H9 (cell line): ENCODE data around the gene GGT6. TPM values are rescaled to one million over a fixed set of nuclear protein-coding genes. Genes with fewer than 3 reads are reported as not detected.
A peak's percentile ranks its signal among the peaks of the same experiment; 100 is the strongest.

Experiments
- DNase-seq: peaks from one replicate; pipeline ENCODE4 v3.0.0-alpha.2; 2017
- H2AFZ ChIP-seq: one replicate; pipeline ENCODE4 v1.6.1; 2013; ENCODE audit warnings: mild to moderate bottlenecking, low read length, control low read depth, moderate library complexity
- H2AK5ac ChIP-seq: 2 replicates; pipeline ENCODE4 v1.6.1; 2013; ENCODE audit warnings: low read length, control low read depth, mixed read lengths; ENCODE audit not compliant: insufficient read length
- H2BK120ac ChIP-seq: one replicate; pipeline ENCODE4 v1.6.1; 2013; ENCODE audit warnings: low read depth, mild to moderate bottlenecking, low read length, control low read depth, inconsistent platforms; ENCODE audit not compliant: poor library complexity, severe bottlenecking
- H2BK12ac ChIP-seq: 2 replicates; pipeline ENCODE4 v1.6.1; 2013; ENCODE audit warnings: low read length, control low read depth, mixed read lengths, low read depth; ENCODE audit not compliant: insufficient read length
- H2BK15ac ChIP-seq: 2 replicates; pipeline ENCODE4 v1.6.1; 2013; ENCODE audit warnings: low read depth, low read length, control low read depth
- H2BK20ac ChIP-seq: one replicate; pipeline ENCODE4 v1.6.1; 2013; ENCODE audit warnings: low read depth, mild to moderate bottlenecking, low read length, control low read depth, inconsistent platforms; ENCODE audit not compliant: poor library complexity, severe bottlenecking
- H2BK5ac ChIP-seq: 2 replicates; pipeline ENCODE4 v1.6.1; 2013; ENCODE audit warnings: low read length, control low read depth, mixed read lengths; ENCODE audit not compliant: insufficient read length
- H3K14ac ChIP-seq: 2 replicates; pipeline ENCODE4 v1.6.1; 2013; ENCODE audit warnings: low read length, control low read depth; ENCODE audit not compliant: insufficient read depth
- H3K18ac ChIP-seq: 2 replicates; pipeline ENCODE4 v1.6.1; 2013; ENCODE audit warnings: low read depth, mild to moderate bottlenecking, mixed read lengths, low read length, control low read depth; ENCODE audit not compliant: insufficient read length
- H3K23ac ChIP-seq: 2 replicates; pipeline ENCODE4 v1.6.1; 2013; ENCODE audit warnings: low read length, control low read depth, mixed read lengths, low read depth; ENCODE audit not compliant: insufficient read length
- H3K23me2 ChIP-seq: 2 replicates; pipeline ENCODE4 v1.6.1; 2013; ENCODE audit warnings: low read depth, mild to moderate bottlenecking, mixed read lengths, low read length, control low read depth; ENCODE audit not compliant: insufficient read length, poor library complexity, severe bottlenecking
- H3K27ac ChIP-seq: 2 replicates; pipeline ENCODE4 v1.5.1; 2013; ENCODE audit warnings: low read length, control low read depth, mixed read lengths, low read depth; ENCODE audit not compliant: insufficient read length
- H3K27me3 ChIP-seq: 2 replicates; pipeline ENCODE4 v1.6.1; 2013; ENCODE audit warnings: low read length, control low read depth, inconsistent platforms; ENCODE audit not compliant: insufficient read depth
- H3K4ac ChIP-seq: 2 replicates; pipeline ENCODE4 v1.6.1; 2013; ENCODE audit warnings: low read depth, mild to moderate bottlenecking, control low read depth, inconsistent platforms, low read length, moderate library complexity
- H3K4me1 ChIP-seq: 2 replicates; pipeline ENCODE4 v1.6.1; 2013; ENCODE audit warnings: low read length, control low read depth, inconsistent platforms; ENCODE audit not compliant: insufficient read depth
- H3K4me2 ChIP-seq: 2 replicates; pipeline ENCODE4 v1.6.1; 2013; ENCODE audit warnings: low read length, control low read depth, mixed read lengths; ENCODE audit not compliant: insufficient read length, insufficient read depth
- H3K56ac ChIP-seq: 2 replicates; pipeline ENCODE4 v1.6.1; 2013; ENCODE audit warnings: low read depth, mild to moderate bottlenecking, mixed read lengths, low read length, control low read depth; ENCODE audit not compliant: insufficient read length
- H3K79me1 ChIP-seq: 2 replicates; pipeline ENCODE4 v1.6.1; 2013; ENCODE audit warnings: low read depth, mild to moderate bottlenecking, moderate library complexity, low read length, control low read depth, inconsistent platforms; ENCODE audit not compliant: insufficient read depth, poor library complexity, severe bottlenecking
- H3K79me2 ChIP-seq: 2 replicates; pipeline ENCODE4 v1.6.1; 2013; ENCODE audit warnings: low read length, control low read depth, inconsistent platforms; ENCODE audit not compliant: insufficient read depth
- H3K9ac ChIP-seq: 2 replicates; pipeline ENCODE4 v1.6.1; 2013; ENCODE audit warnings: low read length, control low read depth, mixed read lengths; ENCODE audit not compliant: insufficient read length; ENCODE audit errors: extremely low read depth
- H3K9me3 ChIP-seq: one replicate; pipeline ENCODE4 v1.6.1; 2013; ENCODE audit warnings: low read depth, low read length, inconsistent platforms; ENCODE audit not compliant: control insufficient read depth
- H3T11ph ChIP-seq: one replicate; pipeline ENCODE4 v1.6.1; 2013; ENCODE audit warnings: mild to moderate bottlenecking, low read length, control low read depth, inconsistent platforms
- H4K20me1 ChIP-seq: one replicate; pipeline ENCODE4 v1.6.1; 2013; ENCODE audit not compliant: control insufficient read depth, insufficient read length, insufficient read depth
- H4K5ac ChIP-seq: 2 replicates; pipeline ENCODE4 v1.6.1; 2013; ENCODE audit warnings: low read depth, mild to moderate bottlenecking, mixed read lengths, low read length, control low read depth; ENCODE audit not compliant: insufficient read length
- H4K8ac ChIP-seq: replicated peaks from 2 replicates; pipeline ENCODE4 v1.6.1; 2013; ENCODE audit warnings: low read length, control low read depth, mixed read lengths, low read depth; ENCODE audit not compliant: insufficient read length
- H4K91ac ChIP-seq: 2 replicates; pipeline ENCODE4 v1.6.1; 2013; ENCODE audit warnings: low read depth, mild to moderate bottlenecking, moderate library complexity, mixed read lengths, low read length, control low read depth; ENCODE audit not compliant: insufficient read length
- H3K27ac Mint-ChIP-seq, 3 experiments: 2 replicates in 2 of 3; 3 replicates in 1 of 3; pipeline ENCODE4 v1.8.0; 2020 to 2021; ENCODE audit warnings: mixed read lengths in 3 of 3, mild to moderate bottlenecking in 1 of 3, moderate library complexity in 1 of 3
- H3K27me3 Mint-ChIP-seq: 2 replicates; pipeline ENCODE4 v1.8.0; 2021; ENCODE audit warnings: low read depth, mild to moderate bottlenecking, moderate library complexity, mixed read lengths
- H3K36me3 Mint-ChIP-seq, 3 experiments: 2 replicates in 2 of 3; 3 replicates in 1 of 3; pipeline ENCODE4 v1.8.0; 2020 to 2021; ENCODE audit warnings: low read depth in 3 of 3, mixed read lengths in 3 of 3; ENCODE audit not compliant: insufficient read depth in 1 of 3
- H3K4me1 Mint-ChIP-seq, 2 experiments: 2 replicates each; pipeline ENCODE4 v1.8.0; 2020; ENCODE audit warnings: mixed read lengths in 2 of 2
- H3K4me3 Mint-ChIP-seq, 2 experiments: 2 replicates in 1 of 2; 3 replicates in 1 of 2; pipeline ENCODE4 v1.8.0; 2020 to 2021; ENCODE audit warnings: mild to moderate bottlenecking in 2 of 2, mixed read lengths in 2 of 2, moderate library complexity in 1 of 2
- H3K9me3 Mint-ChIP-seq, 2 experiments: 2 replicates in 1 of 2; 3 replicates in 1 of 2; pipeline ENCODE4 v1.8.0; 2020; ENCODE audit warnings: mild to moderate bottlenecking in 2 of 2, mixed read lengths in 2 of 2, moderate library complexity in 1 of 2
- WGBS: extraction: QIAGEN DNeasy Blood & Tissue Kit; methylation state at CpG from one replicate; pipeline ENCODE4 v1.1.7; 2013; ENCODE audit warnings: missing lambda C conversion rate, low lambda C conversion rate, mixed read lengths; ENCODE audit not compliant: insufficient read length; ENCODE audit errors: extremely low coverage; 5-methylcytosine and 5-hydroxymethylcytosine counted together
- total RNA-seq: library from RNA; stranded (reverse); gene quantifications from 2 replicates; pipeline ENCODE4 v1.2.1, GENCODE V29; 2021
- TF ChIP-seq, protein P1 (sequence below): fragments of 200-600 bp; sonication (generic); conservative IDR thresholded peaks from 3 replicates; pipeline ENCODE4 v1.8.0; 2021; ENCODE audit warnings: antibody characterized with exemption, mild to moderate bottlenecking

Gene GGT6
- total RNA-seq, 1 experiment from 2014 or later = 0.17 TPM

DNA sequence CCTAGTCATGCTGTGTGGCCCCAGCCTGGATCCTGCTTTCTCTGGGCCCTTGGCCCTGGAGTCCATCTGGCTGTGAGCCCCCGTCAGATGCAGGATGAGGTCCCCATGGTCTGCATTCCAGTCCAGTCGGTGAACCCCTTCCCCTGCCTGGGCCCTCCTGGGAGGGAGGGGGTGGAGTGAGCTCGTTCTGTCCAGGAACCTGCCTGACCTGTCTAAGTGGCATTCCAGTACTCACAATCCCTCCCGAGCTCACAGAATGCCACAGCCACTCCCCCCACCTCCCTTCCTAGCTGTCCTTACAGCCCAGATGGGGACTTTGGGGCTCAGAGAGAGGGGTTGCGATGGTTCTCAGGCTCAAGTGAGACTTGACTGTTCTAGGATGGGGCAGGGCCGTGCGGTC lies 46.2 kb downstream of the GGT6 start:
- H3K79me1 ChIP-seq = no peaks in the 10 kb centered on the region
- H3K27ac ChIP-seq = no peak overlapping the region
- DNase-seq = no peak

More for the DNA sequence above, 46.2 kb downstream of the GGT6 start:
- no peak overlapping the region for H4K5ac ChIP-seq
- no peaks in the 10 kb centered on the region for H3K9me3 ChIP-seq
- H2BK15ac ChIP-seq = no peak overlapping the region
- H3K9ac ChIP-seq = no peak overlapping the region
- no peaks in the 10 kb centered on the region for H3K23me2 ChIP-seq
- H3K14ac ChIP-seq = peak overlapping the region; percentile 5; the same call in 1 of the 2 replicates
- no peak overlapping the region for H2BK20ac ChIP-seq
- no peak overlapping the region for H4K91ac ChIP-seq
- TF ChIP-seq, protein P1, sequence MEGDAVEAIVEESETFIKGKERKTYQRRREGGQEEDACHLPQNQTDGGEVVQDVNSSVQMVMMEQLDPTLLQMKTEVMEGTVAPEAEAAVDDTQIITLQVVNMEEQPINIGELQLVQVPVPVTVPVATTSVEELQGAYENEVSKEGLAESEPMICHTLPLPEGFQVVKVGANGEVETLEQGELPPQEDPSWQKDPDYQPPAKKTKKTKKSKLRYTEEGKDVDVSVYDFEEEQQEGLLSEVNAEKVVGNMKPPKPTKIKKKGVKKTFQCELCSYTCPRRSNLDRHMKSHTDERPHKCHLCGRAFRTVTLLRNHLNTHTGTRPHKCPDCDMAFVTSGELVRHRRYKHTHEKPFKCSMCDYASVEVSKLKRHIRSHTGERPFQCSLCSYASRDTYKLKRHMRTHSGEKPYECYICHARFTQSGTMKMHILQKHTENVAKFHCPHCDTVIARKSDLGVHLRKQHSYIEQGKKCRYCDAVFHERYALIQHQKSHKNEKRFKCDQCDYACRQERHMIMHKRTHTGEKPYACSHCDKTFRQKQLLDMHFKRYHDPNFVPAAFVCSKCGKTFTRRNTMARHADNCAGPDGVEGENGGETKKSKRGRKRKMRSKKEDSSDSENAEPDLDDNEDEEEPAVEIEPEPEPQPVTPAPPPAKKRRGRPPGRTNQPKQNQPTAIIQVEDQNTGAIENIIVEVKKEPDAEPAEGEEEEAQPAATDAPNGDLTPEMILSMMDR = no peak
- no peaks in the 10 kb centered on the region for H3K4me1 ChIP-seq
- H2BK120ac ChIP-seq = no peak overlapping the region
- H3K4me2 ChIP-seq = no peak overlapping the region
- H3K79me2 ChIP-seq = no peaks in the 10 kb centered on the region
- no CpG with 5 or more reads among the region's 7 CpGs for WGBS
- H2BK5ac ChIP-seq = no peak overlapping the region
- no peak overlapping the region; a peak in 1 of 7 replicates for H3K27ac Mint-ChIP-seq
- H3K4me1 Mint-ChIP-seq = peaks cover 7 to 20% of the 10 kb centered on the region in 2 experiments
- H3K4ac ChIP-seq = no peak overlapping the region
- H3K56ac ChIP-seq = no peak overlapping the region
- H2AK5ac ChIP-seq = no peak overlapping the region
- H3K4me3 Mint-ChIP-seq = no peak overlapping the region
- H3T11ph ChIP-seq = no peak overlapping the region
- H3K27me3 Mint-ChIP-seq = peaks cover 30% of the 10 kb centered on the region
- H2AFZ ChIP-seq = no peak overlapping the region
- no peaks in the 10 kb centered on the region for H4K20me1 ChIP-seq
- no peak overlapping the region for H3K23ac ChIP-seq
- H3K27me3 ChIP-seq = no peaks in the 10 kb centered on the region
- H4K8ac ChIP-seq = no peak overlapping the region
- no peak overlapping the region for H2BK12ac ChIP-seq
- H3K18ac ChIP-seq = no peak overlapping the region
- no peaks in the 10 kb centered on the region for H3K36me3 Mint-ChIP-seq
- H3K9me3 Mint-ChIP-seq = no peaks in the 10 kb centered on the region; a peak in 1 of 5 replicates
